B cell (primary cell): ENCODE results near the gene RBMS3.

Experiments
- CTCF ChIP-seq: fragments of 200-600 bp; IDR thresholded peaks from one replicate; pipeline ENCODE4 v1.8.0; 2022; ENCODE audit warnings: antibody characterized with exemption, mild to moderate bottlenecking
- EZH2 ChIP-seq: IDR thresholded peaks from 2 replicates; pipeline ENCODE4 v1.6.1; 2012; ENCODE audit warnings: borderline replicate concordance, low read depth, mild to moderate bottlenecking, moderate library complexity, low read length; ENCODE audit not compliant: insufficient read depth, poor library complexity, severe bottlenecking

DNA sequence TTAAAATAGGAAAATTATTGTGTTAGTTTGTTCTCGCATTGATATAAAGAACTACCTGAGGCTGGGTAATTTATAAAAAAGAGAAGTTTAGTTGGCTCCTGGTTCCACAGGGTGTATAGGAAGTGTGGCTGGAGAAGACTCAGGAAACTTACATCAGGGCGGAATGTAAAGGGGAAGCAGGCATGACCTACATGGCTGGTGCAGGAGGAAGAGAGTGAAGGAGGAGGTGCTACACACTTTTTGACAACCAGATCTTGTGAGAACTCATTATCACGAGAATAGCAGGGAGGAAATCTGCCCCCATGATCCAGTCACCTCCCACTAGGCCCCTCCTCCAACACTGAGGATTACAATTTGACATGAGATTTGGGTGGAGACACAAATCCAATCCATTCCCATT, 490.7 kb downstream of the RBMS3 start:
- no peak for TF ChIP-seq CTCF
- no peak for TF ChIP-seq EZH2
